Measurements from ENCODE around the gene SHTN1.

SHTN1 gene

GRCh38 chr10:116868722-116869121, 136.3 kb downstream of the SHTN1 start:
- TF ChIP-seq, protein P1, sequence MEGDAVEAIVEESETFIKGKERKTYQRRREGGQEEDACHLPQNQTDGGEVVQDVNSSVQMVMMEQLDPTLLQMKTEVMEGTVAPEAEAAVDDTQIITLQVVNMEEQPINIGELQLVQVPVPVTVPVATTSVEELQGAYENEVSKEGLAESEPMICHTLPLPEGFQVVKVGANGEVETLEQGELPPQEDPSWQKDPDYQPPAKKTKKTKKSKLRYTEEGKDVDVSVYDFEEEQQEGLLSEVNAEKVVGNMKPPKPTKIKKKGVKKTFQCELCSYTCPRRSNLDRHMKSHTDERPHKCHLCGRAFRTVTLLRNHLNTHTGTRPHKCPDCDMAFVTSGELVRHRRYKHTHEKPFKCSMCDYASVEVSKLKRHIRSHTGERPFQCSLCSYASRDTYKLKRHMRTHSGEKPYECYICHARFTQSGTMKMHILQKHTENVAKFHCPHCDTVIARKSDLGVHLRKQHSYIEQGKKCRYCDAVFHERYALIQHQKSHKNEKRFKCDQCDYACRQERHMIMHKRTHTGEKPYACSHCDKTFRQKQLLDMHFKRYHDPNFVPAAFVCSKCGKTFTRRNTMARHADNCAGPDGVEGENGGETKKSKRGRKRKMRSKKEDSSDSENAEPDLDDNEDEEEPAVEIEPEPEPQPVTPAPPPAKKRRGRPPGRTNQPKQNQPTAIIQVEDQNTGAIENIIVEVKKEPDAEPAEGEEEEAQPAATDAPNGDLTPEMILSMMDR (IDR thresholded peaks at IDR 0.05; ENCODE audit: insufficient read depth, missing control alignments) = no peak
- FAIRE-seq = no peak
- no peak for DNase-seq (ENCODE audit: insufficient read length, low spot score)

DNA sequence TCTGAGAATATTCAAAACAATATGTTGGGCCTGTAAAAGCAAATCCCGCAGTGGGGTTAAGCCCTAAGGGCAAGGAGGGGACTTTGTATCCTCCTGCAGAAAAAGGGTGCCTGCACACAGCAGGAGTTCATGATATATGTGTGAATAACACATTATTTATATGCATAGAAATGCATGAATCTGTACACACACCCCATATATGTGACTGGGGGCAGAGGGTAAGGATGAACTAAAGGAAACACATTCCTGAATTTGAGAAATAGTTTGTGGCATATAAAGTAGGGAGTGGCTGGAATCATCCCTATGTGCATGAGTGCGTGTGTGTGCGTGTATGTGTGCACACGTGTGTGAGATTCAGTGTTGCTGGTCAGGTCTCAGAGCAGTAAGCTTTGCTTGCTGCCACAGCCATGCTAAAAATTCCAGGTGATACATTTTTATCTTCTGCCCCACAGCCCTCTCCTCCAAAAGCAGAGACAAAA, 136.8 kb downstream of the SHTN1 start:
- FAIRE-seq (no peak), DNase-seq (ENCODE audit: insufficient read length, low spot score) (no peak)
- TF ChIP-seq, protein P1 (IDR thresholded peaks at IDR 0.05; ENCODE audit: insufficient read depth, missing control alignments) = no peak

DNA sequence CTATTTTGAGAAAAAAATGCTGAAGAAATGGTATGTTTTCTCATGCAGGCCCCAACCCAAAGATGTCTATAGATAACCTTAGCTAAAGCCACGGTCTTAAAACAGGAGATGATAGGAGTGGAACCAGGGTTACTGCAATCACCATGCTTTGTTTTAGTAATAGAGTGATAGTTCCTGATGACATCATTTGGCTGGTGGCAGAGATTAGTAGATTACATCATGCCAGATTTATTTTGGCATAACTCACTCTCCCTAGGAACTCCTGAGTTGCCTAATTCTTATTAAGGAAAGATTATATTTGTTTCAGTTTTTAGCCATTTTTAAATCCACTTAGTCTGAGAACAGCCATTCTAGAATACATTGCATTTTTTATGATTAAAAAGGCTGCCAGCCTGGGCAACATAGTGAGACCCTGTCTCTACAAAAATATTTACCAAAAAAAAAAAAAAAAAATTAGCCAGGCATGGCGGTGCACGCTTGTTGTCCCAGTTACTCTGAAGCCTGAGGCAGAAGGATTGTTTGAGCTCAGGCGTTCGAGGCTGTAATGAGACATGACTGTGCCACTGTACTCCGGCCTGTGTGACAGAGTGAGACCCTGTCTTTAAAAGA, 137.9 kb downstream of the SHTN1 start:
- FAIRE-seq = no peak
- no peak for DNase-seq (ENCODE audit: insufficient read length, low spot score)
- TF ChIP-seq, protein P1 (IDR thresholded peaks at IDR 0.05; ENCODE audit: insufficient read depth, missing control alignments) = no peak

DNA sequence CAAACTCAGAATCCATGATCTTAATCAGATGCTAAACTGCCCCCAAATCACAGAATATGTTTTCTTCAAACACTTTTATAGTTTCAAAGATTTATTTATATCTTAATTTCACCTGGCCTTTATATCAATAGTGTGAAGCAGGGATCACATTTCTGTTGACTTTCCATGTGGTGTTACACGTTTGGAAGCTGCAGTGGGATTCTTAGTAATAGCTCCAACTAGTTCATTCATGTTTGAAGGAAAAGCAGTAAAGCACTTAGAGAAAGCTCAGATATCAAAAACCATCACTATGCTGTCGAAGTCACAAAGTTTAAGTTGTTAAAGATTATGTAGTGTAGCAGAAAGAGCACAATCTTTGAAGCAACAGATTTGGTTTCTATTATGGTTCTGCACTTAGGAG, 138.9 kb downstream of the SHTN1 start:
- DNase-seq (ENCODE audit: insufficient read length, low spot score) (no peak), FAIRE-seq (no peak)
- TF ChIP-seq, protein P1 (IDR thresholded peaks at IDR 0.05; ENCODE audit: insufficient read depth, missing control alignments) = no peak

- DNase-seq (ENCODE audit: insufficient read length, low spot score) = no peak
- TF ChIP-seq, protein P1 (IDR thresholded peaks at IDR 0.05; ENCODE audit: insufficient read depth, missing control alignments) = no peak
- FAIRE-seq = no peak
Observed at GRCh38 chr10:116864436-116864835, 140.6 kb downstream of the SHTN1 start.

DNA sequence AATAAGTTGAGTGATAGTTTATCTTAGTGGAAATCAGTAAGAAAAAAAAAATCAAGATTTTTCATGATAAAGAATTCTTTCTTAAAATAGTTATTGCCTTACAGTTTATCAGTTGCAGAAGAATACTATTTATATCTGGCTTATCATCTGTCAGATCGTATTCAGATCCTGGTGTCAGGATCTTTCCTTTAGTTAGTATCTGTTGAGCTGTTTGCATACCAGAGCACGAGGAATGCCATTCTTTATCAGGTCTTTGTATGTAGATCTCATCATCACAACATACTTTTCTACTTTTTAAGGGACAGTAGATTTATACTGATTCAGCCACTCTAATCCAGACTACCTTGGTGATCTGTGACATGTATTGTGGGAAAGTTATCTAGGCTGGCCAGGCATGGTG, 143.2 kb downstream of the SHTN1 start:
- TF ChIP-seq, protein P1 (IDR thresholded peaks at IDR 0.05; ENCODE audit: insufficient read depth, missing control alignments) = no peak
- no peak for FAIRE-seq
- DNase-seq (ENCODE audit: insufficient read length, low spot score) = no peak

DNA sequence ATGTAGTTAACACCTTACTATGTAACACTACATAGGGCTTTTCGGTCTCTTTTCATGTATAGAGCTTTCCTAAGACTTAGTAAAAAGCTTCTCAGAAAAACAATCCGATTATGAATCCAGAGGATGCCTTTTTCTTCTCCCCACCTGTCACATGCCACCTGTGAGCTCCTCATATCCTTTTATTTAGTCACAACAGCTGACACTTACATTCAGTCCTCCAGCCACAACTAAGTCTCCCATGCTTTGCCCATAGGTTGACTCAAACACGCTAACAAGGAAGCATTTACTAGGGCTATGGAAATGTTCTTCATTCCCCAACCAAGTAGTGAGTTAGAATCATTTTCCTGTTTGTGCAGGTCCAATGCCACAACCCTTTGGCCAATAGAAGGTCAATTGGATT, 147.8 kb downstream of the SHTN1 start:
- no peak for FAIRE-seq
- TF ChIP-seq, protein P1 (IDR thresholded peaks at IDR 0.05; ENCODE audit: insufficient read depth, missing control alignments) = no peak
- DNase-seq (ENCODE audit: insufficient read length, low spot score) = peak; percentile 29
